ENCODE data around the gene HRCT1. TPM values are rescaled to one million over a fixed set of nuclear protein-coding genes. Genes with fewer than 3 reads are reported as not detected.
"Not testable (repeated sequence)": the region's sequence is repeated elsewhere in the genome, so short reads cannot be mapped to it uniquely, and the experiment has no call there.

HRCT1 gene
- total and polyA plus RNA-seq, 7 donors: 0.59 to 5.4 (median 1.8) TPM

GRCh38 chr9:35930989-35931388, 25.0 kb downstream of the HRCT1 start:
- 94 to 99% (median 97%) methylated on average over 3 of the region's 3 CpGs for WGBS, 3 donors
- Histone ChIP-seq H3K9me3 (no peaks in the 10 kb centered on the region), H3K27me3 (ENCODE audit: insufficient read depth in 3 of 3, low read length in 2 of 3) (peaks cover 0 to 2% (median 0%) of the 10 kb centered on the region in 3 donors), H3K4me1 (no peaks in the 10 kb centered on the region), H3K36me3 (ENCODE audit: insufficient read depth in 1 of 2, low read depth in 1 of 2) (no peaks in the 10 kb centered on the region), H3K27ac (no peak overlapping the region), H3K4me3 (no peak overlapping the region)
- ATAC-seq (no peak), DNase-seq (no peak)
- no peak for TF ChIP-seq CTCF (IDR thresholded peaks at IDR 0.05)
- intact Hi-C loops (cut with DNase I): no loop called here

GRCh38 chr9:35932735-35933134, 26.7 kb downstream of the HRCT1 start:
- TF ChIP-seq CTCF (IDR thresholded peaks at IDR 0.05): no peak
- no peaks in the 10 kb centered on the region for H3K36me3 ChIP-seq (ENCODE audit: insufficient read depth in 1 of 2, low read depth in 1 of 2)
- no peak overlapping the region for H3K4me3 ChIP-seq
- H3K4me1 ChIP-seq: no peaks in the 10 kb centered on the region
- DNase-seq: no peak
- H3K27me3 ChIP-seq (ENCODE audit: insufficient read depth in 3 of 3, low read length in 2 of 3): peaks cover 0 to 2% (median 0%) of the 10 kb centered on the region in 3 donors
- no peak for ATAC-seq
- intact Hi-C loops (cut with DNase I): no loop called here
- H3K9me3 ChIP-seq: no peaks in the 10 kb centered on the region
- WGBS, 3 donors: 93 to 100% (median 93%) methylated on average over 3 of the region's 3 CpGs
- H3K27ac ChIP-seq: no peak overlapping the region

- TF ChIP-seq CTCF (IDR thresholded peaks at IDR 0.05): no peak
- Histone ChIP-seq H3K36me3 (ENCODE audit: insufficient read depth in 1 of 2, low read depth in 1 of 2) (no peaks in the 10 kb centered on the region), H3K4me3 (no peak overlapping the region), H3K27me3 (ENCODE audit: insufficient read depth in 3 of 3, low read length in 2 of 3) (peaks cover 0 to 2% (median 0%) of the 10 kb centered on the region in 3 donors), H3K4me1 (no peaks in the 10 kb centered on the region), H3K9me3 (no peaks in the 10 kb centered on the region), H3K27ac (no peak overlapping the region)
- intact Hi-C loops (cut with DNase I): no loop called here
- WGBS, 3 donors: 77 to 84% (median 79%) methylated on average over 4 of the region's 4 CpGs
- ATAC-seq (no peak), DNase-seq (no peak)
Observed at GRCh38 chr9:35933550-35934067, 27.6 kb downstream of the HRCT1 start.

GRCh38 chr9:35934069-35934468, 28.1 kb downstream of the HRCT1 start:
- intact Hi-C loops (cut with DNase I); H3K27me3 ChIP-seq (ENCODE audit: insufficient read depth in 3 of 3, low read length in 2 of 3); H3K9me3 ChIP-seq; H3K4me1 ChIP-seq; DNase-seq; H3K27ac ChIP-seq; ATAC-seq; H3K36me3 ChIP-seq (ENCODE audit: insufficient read depth in 1 of 2, low read depth in 1 of 2); H3K4me3 ChIP-seq: not testable (repeated sequence)
- 82 to 87% (median 86%) methylated on average over 6 of the region's 6 CpGs for WGBS, 3 donors

- H3K4me1 ChIP-seq: no peaks in the 10 kb centered on the region
- ATAC-seq (no peak), DNase-seq (no peak)
- H3K9me3 ChIP-seq: no peaks in the 10 kb centered on the region
- H3K4me3 ChIP-seq: no peak overlapping the region
- WGBS, 3 donors: 95 to 97% (median 95%) methylated on average over 4 of the region's 4 CpGs
- no peak for TF ChIP-seq CTCF (IDR thresholded peaks at IDR 0.05)
- H3K36me3 ChIP-seq (ENCODE audit: insufficient read depth in 1 of 2, low read depth in 1 of 2): no peaks in the 10 kb centered on the region
- intact Hi-C loops (cut with DNase I): no loop called here
- peaks cover 0 to 2% (median 0%) of the 10 kb centered on the region in 3 donors for H3K27me3 ChIP-seq (ENCODE audit: insufficient read depth in 3 of 3, low read length in 2 of 3)
- H3K27ac ChIP-seq: no peak overlapping the region
Observed at GRCh38 chr9:35935261-35935660, 29.3 kb downstream of the HRCT1 start.

All from psoas muscle (tissue), 8 donors.